ENCODE data around the gene FAM174B. TPM values are rescaled to one million over a fixed set of nuclear protein-coding genes. Genes with fewer than 3 reads are reported as not detected.

The FAM174B gene
- total RNA-seq, 4 donors from 2014 or later = 6.6 to 16.5 (median 9.7) TPM

DNA sequence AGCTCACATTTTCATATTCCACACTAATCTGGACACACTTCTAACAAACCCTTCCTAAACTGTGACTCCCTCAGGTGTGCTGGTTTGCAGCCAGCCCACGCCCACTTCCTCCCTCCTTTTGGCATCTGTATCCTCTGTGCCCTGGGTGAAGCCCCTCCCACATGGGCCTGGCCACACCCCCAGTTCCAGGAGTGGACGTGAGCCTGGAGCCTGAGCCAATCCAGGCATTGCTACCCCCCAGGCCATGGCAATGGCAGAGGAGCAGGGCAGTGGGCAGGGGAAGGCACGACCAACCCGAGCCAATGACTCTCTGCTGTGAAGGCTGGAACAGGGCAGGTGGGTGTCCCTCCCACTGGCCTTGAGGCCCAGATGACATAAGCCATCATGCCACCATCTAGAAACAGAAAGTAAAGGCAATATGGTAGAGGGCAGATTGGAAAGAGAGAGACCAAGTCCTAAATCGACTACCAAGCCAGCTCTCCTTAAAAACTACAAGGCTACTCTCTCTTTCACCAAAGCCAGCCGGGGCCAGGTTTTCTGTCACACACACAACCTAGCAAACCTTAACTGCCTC lies 18.6 kb downstream of the FAM174B start:
- TF ChIP-seq EP300 (IDR thresholded peaks at IDR 0.05) (no peak), POLR2A (IDR thresholded peaks at IDR 0.05) (no peak)
- TF ChIP-seq, protein P1, sequence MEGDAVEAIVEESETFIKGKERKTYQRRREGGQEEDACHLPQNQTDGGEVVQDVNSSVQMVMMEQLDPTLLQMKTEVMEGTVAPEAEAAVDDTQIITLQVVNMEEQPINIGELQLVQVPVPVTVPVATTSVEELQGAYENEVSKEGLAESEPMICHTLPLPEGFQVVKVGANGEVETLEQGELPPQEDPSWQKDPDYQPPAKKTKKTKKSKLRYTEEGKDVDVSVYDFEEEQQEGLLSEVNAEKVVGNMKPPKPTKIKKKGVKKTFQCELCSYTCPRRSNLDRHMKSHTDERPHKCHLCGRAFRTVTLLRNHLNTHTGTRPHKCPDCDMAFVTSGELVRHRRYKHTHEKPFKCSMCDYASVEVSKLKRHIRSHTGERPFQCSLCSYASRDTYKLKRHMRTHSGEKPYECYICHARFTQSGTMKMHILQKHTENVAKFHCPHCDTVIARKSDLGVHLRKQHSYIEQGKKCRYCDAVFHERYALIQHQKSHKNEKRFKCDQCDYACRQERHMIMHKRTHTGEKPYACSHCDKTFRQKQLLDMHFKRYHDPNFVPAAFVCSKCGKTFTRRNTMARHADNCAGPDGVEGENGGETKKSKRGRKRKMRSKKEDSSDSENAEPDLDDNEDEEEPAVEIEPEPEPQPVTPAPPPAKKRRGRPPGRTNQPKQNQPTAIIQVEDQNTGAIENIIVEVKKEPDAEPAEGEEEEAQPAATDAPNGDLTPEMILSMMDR (IDR thresholded peaks at IDR 0.05) = no peak
- Histone ChIP-seq H3K4me1 (peaks cover 0 to 14% (median 2%) of the 10 kb centered on the region in 4 donors), H3K36me3 (no peaks in the 10 kb centered on the region), H3K4me3 (no peak overlapping the region), H3K27me3 (no peaks in the 10 kb centered on the region), H3K9me3 (peaks cover 0 to 22% (median 0%) of the 10 kb centered on the region in 4 donors), H3K27ac (no peak overlapping the region)
- WGBS, 2 donors = 89 to 92% methylated on average over 6 of the region's 6 CpGs
- no peak for DNase-seq (ENCODE audit: low spot score in 2 of 2)

DNA sequence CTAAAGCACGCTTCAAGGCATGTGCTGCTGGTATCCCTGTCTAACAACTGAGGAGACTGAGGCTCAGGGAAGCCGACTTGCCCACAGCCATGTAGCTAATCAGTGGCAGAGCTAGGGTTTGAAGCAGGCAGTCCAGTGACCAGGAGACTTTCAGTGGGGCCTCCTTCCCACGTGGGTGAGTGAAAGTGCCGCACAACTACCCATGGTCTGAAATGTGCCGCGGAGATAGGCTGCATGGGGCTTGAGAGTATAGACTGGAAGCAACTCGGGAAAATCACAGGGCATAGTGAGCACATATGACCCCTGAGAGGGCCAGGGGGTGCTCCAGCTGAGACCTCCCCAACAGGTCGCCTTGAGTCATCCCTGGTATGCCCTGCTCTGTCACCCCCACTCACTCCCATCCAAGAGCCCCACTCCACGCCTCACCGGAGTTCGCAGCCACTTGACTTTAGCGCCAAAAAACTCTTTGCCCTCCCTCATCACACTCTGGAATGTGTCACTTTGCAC lies 19.1 kb downstream of the FAM174B start:
- Histone ChIP-seq H3K4me3 (no peak overlapping the region), H3K9me3 (peaks cover 0 to 19% (median 0%) of the 10 kb centered on the region in 4 donors), H3K27ac (no peak overlapping the region), H3K36me3 (no peaks in the 10 kb centered on the region), H3K27me3 (no peaks in the 10 kb centered on the region), H3K4me1 (peaks cover 0 to 14% (median 2%) of the 10 kb centered on the region in 4 donors)
- DNase-seq (ENCODE audit: low spot score in 2 of 2) = no peak
- no peak for TF ChIP-seq POLR2A (IDR thresholded peaks at IDR 0.05)
- TF ChIP-seq, protein P1 (IDR thresholded peaks at IDR 0.05) = no peak
- TF ChIP-seq EP300 (IDR thresholded peaks at IDR 0.05) = no peak
- 93 to 96% methylated on average over 12 of the region's 12 CpGs for WGBS, 2 donors

DNA sequence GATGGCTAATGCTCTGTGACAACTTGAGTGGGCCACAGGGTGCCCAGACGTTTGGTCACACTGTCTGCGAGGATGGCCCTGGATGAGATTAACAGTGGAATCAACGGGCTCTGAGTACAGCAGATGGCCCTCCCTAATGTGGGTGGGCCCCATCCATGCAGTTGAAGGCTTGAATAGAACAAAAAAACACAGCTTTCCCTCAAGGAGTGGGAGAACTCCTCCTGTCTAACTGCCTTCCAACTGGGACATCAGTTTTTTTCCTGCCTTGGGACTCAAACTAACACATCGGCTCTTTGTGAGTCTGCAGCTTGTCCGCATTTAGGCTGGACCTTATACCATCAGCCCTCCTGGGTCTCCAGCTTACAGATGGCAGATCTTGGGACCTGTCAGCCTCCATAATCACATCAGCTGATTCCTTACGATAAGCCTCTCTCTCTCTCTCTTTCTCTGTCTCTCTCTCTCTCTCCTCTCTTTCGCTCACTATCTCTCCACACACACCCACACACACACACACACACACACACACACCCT lies 20.8 kb downstream of the FAM174B start:
- DNase-seq (ENCODE audit: low spot score in 2 of 2) = no peak
- peaks cover 0 to 14% (median 2%) of the 10 kb centered on the region in 4 donors for H3K4me1 ChIP-seq
- H3K36me3 ChIP-seq = no peaks in the 10 kb centered on the region
- no peak for TF ChIP-seq EP300 (IDR thresholded peaks at IDR 0.05)
- no peak for TF ChIP-seq POLR2A (IDR thresholded peaks at IDR 0.05)
- TF ChIP-seq, protein P1 (IDR thresholded peaks at IDR 0.05) = no peak
- peaks cover 0 to 10% (median 0%) of the 10 kb centered on the region in 4 donors for H3K9me3 ChIP-seq
- no peak overlapping the region for H3K4me3 ChIP-seq
- no peaks in the 10 kb centered on the region for H3K27me3 ChIP-seq
- 56 to 65% methylated on average over 7 of the region's 7 CpGs for WGBS, 2 donors
- H3K27ac ChIP-seq = no peak overlapping the region

DNA sequence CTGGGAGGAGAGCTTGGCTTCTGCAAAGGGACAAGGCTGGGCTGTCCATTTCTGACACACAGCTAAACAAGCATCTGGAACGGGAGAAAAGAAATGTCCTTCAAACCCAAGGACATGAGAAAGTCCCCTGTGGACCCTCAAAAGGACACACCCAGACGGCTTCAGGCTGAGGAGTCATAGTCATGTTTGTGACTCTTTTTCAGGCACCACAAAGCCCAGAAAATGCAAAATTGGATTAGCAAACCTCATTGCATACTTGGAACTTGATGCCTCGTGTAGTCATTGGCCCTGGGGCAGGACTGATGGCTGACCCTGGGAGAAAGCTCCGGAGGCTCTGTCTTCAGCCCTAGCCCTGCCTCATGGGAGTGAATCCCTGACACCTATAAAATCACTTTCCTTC lies 21.5 kb downstream of the FAM174B start:
- Histone ChIP-seq H3K27me3 (no peaks in the 10 kb centered on the region), H3K4me1 (peaks cover 0 to 14% (median 2%) of the 10 kb centered on the region in 4 donors), H3K9me3 (peaks cover 0 to 3% (median 0%) of the 10 kb centered on the region in 4 donors), H3K36me3 (peaks cover 0 to 7% (median 0%) of the 10 kb centered on the region in 3 donors), H3K4me3 (no peak overlapping the region), H3K27ac (no peak overlapping the region)
- TF ChIP-seq EP300 (IDR thresholded peaks at IDR 0.05) (no peak), POLR2A (IDR thresholded peaks at IDR 0.05) (no peak)
- TF ChIP-seq, protein P1 (IDR thresholded peaks at IDR 0.05) = no peak
- WGBS, 2 donors = 88 to 91% methylated on average over 4 of the region's 4 CpGs
- no peak for DNase-seq (ENCODE audit: low spot score in 2 of 2)

DNA sequence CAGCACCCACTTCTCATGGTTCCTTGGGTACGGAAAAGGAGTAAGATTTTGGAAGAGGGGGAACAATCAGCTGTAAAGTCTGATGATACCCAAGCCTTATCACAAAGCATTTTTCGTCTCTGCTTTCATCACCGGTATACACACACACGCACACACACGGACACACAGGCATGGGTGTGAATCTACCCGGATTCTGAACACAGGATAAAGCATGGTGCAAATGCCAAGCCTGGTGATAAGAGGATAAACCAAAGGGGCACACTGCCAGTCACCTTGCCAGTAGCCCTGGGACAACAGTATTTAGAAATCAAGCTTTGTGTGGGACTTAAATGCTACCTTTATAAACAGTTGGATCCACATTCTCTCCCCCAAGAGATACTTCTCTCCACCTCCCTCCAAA lies 22.2 kb downstream of the FAM174B start:
- 92 to 98% methylated on average over 6 of the region's 6 CpGs for WGBS, 2 donors
- H3K27ac ChIP-seq = no peak overlapping the region

More for the DNA sequence above, 22.2 kb downstream of the FAM174B start:
- Histone ChIP-seq H3K36me3 (peaks cover 0 to 7% (median 0%) of the 10 kb centered on the region in 3 donors), H3K4me3 (no peak overlapping the region), H3K9me3 (no peaks in the 10 kb centered on the region), H3K27me3 (no peaks in the 10 kb centered on the region), H3K4me1 (peaks cover 0 to 14% (median 2%) of the 10 kb centered on the region in 4 donors)
- DNase-seq (ENCODE audit: low spot score in 2 of 2) = no peak
- TF ChIP-seq EP300 (IDR thresholded peaks at IDR 0.05) (no peak), POLR2A (IDR thresholded peaks at IDR 0.05) (no peak)
- TF ChIP-seq, protein P1 (IDR thresholded peaks at IDR 0.05) = no peak

Measured in tibial nerve (tissue), 4 donors.